HS-27A (cell line): ENCODE measurements around the gene CCDC28A.

Source experiments
- DNase-seq: peaks from one replicate; pipeline ENCODE4 v3.0.0-alpha.2; 2012; ENCODE audit warnings: low read depth, missing footprints

The CCDC28A gene

DNA sequence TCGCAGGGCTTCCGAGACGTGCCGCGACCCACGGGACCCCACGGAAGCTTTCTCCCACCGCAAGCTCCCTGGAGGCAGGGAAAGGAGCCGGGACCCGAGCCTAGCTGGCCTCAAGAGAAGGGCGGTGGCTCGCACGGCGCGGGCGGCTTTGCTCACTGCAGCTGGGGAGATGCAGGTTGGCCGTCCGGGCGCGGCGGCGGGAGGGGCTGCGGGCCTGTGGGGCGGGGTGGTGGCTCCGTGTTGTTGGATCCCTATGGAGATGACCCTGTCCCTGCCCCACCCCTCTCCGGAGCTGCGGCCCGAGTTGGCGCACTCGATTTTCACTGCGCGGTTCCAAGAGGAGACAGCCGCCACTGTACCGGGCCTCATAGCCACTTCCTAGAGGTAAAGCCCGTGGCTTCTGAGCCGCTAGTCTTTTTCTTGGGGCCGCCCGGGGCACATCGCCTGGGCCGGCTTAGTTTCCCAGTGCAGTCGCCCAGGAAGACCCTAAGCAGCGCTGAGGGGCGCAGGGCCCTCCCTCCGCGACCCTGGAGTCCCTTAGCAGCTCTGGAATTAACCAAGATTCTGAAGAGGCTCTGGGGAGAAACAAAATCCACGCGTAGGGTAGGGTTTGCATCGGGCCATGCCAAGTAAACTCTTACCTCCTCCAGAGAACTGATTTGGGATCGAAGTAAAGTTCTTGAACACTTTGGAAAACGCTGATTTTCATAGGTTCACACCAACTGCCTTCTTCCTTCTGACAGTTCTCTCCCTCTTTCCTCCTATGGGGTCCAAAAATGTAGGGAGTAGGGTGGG is 22.4 kb downstream of the CCDC28A start, which contains the start of gene ECT2L:
TSS of gene ECT2L (plus strand) at position 279 of the 795 bp plus-strand sequence. CDS start 17,188 bp downstream, outside the sequence.
- no peak for DNase-seq

- DNase-seq: no peak
Observed at GRCh38 chr6:138796771-138797170, 23.2 kb downstream of the CCDC28A start.

GRCh38 chr6:138797806-138798446 is 24.4 kb downstream of the CCDC28A start:
- DNase-seq: no peak

DNA sequence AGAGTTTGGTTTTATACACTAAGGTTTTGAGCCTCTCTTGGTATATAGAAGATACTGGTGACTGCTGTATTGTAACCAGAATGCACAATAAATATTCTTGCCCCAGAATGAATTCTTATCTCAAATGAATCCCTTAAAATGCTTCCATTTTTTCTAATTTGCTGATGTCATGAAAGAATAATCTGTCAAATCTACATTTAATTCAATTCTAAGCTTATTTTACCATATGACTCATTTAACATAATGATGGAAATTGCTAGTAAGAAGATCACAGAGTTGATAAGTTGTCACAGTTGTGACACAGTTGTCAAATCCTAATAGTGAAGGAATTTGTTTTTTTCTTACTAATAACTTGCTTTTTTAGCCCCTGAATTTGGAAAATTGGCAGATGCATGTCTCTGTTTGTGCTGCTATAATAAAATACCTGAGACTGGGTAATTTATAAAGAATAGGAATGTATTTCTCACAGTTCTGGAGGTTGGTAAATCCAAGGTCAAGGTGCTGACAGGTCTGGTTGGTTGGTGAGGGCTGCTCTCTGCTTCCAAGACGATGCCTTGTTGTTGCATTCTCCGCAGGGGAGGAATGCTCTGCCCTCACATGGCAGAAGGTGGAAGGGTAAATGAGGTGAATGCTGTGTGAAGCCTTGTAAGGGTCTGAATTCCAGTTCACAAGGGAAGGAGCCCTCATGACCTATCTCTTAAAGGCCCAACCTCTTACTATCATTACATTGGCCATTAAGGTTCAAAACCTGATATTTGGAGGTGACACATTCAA is 27.0 kb downstream of the CCDC28A start:
- DNase-seq: no peak

GRCh38 chr6:138803331-138803730 is 29.8 kb downstream of the CCDC28A start:
- DNase-seq: no peak

- no peak for DNase-seq
Observed at GRCh38 chr6:138803861-138804260, 30.3 kb downstream of the CCDC28A start.

- DNase-seq: no peak
Observed at GRCh38 chr6:138805016-138805765, 31.6 kb downstream of the CCDC28A start.

- no peak for DNase-seq
Observed at GRCh38 chr6:138806889-138807288, 33.3 kb downstream of the CCDC28A start.

DNA sequence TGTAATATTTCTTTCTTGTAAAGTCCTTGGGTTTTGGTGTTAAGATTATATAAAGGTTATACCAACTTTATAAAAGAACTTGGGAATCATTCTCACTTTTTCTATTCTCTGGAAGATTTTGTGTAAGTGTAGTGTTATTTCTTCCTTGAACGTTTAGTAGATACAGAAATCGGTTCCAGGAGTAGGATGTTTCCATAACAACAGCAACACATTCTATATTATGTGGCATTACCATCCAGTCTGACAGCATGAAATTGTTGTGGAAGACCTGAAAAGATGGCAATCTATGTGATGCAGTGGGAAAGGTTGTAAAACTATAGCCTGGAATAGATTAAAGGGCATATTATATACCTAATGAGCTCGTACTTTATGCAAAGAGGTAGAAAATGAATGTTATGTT is 36.1 kb downstream of the CCDC28A start:
- no peak for DNase-seq

DNA sequence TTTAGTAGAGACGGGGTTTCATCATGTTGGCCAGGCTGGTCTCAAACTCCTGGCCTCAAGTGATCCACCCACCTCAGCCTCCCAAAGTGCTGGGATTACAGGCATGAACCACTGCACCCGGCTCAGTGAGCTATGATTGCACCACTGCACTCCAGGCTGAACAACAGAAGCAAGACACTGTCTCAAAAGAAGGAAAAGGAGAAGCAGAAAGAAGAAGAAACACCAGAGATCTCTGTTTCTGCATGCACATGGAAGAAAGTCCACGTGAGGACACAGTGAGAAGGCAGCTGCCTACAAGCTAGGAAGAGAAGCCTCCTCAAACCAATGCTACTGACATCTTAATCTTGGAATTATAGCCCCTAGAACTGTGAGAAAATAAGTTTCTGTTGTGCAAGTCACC is 38.3 kb downstream of the CCDC28A start:
- no peak for DNase-seq

GRCh38 chr6:138814179-138814834 is 40.7 kb downstream of the CCDC28A start:
- no peak for DNase-seq

DNA sequence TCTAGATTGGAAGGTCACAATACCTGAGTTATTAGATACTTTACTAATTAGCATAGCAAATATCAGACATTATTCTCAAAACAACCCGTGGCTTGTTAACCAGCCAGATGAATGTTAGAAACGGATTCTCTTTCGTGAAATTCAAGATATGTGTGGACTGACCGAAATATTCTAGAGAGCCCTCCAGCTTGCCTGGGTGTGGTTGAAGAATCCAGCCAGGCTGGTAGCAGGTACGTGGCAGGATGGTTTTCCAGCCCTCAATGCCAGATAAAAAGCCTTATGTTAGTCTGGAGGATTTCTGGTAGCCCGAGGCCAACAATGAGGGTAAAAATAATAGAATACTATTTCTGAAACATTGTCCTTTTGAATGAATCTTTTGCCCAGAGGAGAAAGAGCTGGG is 41.7 kb downstream of the CCDC28A start:
- DNase-seq: no peak

DNA sequence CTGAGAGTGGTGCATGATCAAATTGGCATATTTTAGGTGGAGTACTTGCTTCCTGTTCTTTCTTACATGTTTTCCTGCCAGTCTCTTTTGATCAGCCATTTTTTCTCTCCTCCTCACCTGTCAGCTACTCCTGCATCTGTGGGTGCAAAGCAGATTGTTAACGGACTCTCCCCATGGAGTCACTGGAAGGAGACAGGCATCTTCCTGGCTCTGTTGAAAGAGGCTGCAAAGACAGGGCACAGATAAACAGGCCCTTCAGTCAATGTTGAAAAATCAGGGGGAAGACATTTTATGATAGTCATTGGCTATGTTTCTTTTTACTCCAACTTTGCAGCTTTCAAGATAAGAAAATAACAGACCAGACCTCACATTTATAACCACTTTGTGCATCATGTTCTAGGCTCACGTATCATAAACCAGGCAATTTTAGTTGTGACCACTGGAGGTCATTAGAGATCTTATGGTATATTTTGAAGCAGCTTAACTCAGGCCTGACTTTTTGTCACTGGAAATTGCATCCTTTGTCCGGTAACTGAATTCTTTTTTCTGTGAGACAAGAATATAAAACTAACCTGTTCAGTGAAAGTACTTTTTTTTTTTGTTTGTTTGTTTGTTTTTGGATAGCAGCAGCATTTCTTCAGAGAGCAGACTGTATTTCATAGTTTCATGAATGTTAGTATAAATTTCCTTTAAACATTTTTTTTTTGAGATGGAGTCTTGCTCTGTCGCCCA is 42.4 kb downstream of the CCDC28A start:
- peak; percentile 22 for DNase-seq

DNA sequence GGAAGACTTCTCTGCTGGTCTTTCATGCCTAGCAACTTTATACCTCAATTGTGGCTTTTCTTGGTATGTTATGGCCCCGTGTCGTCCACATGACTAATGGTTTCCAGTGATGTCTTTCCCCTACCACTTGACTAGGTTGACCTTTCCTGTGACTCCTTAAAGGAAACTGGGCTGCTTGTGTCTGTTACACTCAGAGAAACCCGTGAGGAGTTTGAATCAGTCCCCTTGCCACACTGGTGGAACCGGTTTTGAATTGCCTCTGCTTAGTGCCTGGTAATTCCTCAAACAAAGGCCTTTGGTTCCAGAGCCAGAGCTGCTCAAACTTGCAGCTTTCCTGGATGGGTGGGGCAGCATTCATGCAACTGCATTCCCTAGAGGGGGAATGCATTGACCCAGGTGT is 44.2 kb downstream of the CCDC28A start:
- peak; percentile 17 for DNase-seq

DNA sequence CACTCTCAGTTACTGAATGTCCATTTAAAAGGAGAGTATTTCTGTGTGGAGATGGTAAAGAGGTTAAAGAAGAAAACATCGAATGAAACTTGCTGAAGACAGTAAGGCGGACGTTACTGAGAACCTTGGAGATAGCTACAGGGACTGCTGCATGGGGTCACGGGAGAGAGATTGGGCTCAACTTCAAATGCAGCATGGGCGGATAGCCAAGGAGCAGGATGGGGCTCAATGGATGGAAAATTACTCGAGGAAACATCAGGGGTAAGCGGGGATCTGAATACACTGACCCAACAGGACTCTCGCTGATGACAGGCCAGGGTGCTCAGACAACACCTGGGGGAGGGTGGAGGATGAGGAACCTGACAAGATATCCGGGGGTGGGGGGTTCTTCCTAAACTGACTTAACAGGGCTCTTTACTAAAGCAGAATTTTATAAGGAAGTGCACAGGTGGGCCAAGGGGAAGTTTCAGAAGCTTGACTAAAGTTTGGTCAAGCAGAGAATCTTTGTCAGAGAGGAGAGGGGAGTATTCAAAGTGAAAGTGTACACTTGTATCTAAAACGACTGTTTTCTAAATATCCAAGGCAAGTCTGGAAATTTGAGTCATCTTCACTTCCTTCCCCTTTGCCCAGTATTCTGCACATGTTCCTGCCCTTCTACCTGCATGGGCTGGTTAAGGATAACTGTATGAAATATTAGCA is 45.1 kb downstream of the CCDC28A start:
- DNase-seq: no peak

GRCh38 chr6:138821519-138821918 is 48.0 kb downstream of the CCDC28A start:
- no peak for DNase-seq

DNA sequence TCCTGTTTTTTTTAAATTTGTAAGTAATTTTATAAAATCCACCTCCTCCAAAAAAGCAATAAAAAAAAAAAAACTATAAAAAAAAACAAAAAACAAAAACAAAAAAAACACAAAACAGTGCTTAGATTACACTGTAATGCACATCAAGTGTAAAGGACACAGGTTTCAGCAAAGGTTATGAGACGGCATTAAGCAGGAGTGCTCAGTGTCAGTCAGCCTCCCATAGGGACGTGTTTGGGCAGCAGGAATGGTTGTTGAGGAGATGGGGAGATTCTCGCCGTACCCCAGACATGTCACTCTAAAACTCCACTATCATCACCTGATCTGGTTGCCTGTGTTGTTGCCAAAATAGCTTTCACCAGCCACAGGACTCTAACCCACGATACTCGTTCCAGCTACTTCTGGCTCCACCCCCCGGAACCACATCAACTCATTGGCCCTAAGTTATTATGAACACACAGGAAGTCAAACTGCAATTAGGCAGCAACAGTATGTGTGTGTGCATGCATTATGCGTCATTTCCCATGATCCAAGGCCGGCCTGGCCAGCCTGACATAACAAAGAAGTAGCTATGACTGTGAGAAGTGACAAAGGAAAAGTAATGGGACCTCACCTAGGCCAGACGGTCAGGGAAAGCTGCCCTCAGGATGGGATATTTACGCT is 51.0 kb downstream of the CCDC28A start:
- DNase-seq: no peak

DNA sequence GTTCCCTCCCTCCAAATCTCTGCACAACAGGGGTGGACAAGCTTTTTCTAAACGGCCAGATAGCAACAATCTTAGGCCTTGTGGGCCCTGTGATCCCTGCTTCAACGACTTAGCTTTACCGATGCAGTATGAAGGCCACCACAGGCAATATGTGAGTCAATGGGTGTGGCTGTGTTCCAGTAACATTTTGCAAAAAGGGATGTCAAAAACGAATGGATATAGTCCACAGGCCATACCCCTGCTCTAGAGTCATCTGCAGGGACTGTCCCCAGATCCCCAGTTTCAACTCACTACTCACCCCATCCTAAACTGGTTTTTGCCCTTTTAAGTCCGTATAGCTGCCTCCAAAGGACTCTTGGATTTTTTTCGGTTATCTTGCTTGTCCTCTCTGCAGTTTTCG is 56.7 kb downstream of the CCDC28A start:
- DNase-seq: no peak

DNA sequence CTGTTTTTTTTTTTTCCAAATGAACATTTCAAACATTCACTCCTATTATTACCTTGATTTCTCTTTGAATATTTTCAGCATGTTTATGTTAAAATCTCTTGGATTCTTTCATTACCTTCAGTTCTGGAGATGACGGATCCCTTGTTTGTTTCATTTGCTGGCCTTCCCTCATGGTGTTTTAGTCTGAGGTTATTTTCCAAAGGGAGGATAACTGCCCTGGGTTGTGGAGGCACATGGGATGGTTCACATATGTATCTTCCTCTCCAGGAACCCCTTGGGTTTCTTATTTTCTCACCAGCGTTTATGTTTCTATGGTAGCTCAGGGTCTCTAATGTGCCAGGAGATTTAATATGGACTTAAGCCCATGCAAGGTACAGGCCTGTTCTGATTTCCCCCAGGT is 58.6 kb downstream of the CCDC28A start:
- DNase-seq: no peak
